Measurements from ENCODE around the gene GAL3ST3.
A peak's percentile ranks its signal among the peaks of the same experiment; 100 is the strongest.

GAL3ST3 gene

GRCh38 chr11:66069715-66070603, 21.0 kb upstream of the GAL3ST3 start, which contains the start of gene PACS1:
PACS1 (plus strand) TSS chr11:66070272; CDS start chr11:66070487, 215 bp downstream.
- peak; percentile 68 for DNase-seq

GRCh38 chr11:66068923-66069714, 20.2 kb upstream of the GAL3ST3 start:
- peak; percentile 46 for DNase-seq

DNA sequence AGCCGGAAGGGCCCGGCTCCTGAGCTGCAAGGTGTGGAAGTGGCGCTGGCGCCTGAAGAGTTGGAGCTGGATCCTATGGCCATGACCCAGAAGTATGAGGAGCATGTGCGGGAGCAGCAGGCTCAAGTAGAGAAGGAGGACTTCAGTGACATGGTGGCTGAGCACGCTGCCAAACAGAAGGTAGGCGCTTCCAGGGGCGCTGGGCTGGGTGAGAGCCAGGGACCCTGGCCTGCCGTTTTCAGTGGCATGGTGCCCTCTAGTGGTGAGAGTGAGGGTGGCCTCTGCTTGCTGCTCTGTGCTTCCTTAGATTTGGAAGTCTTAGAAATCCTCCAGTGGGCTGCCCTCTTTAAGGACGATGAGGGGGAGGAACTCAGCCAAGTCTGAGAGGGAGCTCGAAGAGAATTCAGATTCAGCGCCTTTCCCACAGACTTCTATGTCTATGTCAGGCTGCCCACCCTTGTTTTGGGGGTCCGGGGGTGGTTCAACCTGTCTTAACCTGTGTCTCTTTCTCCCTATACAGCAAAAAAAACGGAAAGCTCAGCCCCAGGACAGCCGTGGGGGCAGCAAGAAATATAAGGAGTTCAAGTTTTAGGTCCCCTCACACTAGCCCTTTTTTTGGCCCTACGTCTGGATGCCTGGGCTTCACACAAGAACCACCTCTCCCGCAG, 19.3 kb upstream of the GAL3ST3 start:
- peak; percentile 75 for DNase-seq

- DNase-seq, result no peak
Measured at GRCh38 chr11:66067640-66068039, 18.7 kb upstream of the GAL3ST3 start.

DNA sequence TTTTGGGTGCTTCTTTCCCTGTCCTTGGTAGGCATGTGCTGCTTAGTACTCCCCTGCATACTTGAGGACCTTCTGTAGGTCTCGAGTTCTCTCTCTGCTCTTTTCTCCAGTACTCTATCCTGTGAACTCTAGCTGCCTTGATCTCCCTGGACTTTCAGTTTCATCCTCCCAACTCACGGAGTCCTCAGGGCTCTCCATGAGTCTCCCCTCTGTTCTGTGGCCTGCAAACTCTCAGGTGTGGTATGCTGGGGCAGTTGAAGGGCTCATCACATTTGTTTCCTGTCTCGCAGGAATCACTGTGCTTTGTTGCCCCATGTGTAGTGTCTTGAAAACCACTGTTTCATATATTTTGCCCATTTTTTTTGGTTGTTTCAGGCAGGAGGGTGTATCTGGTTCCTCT, 17.8 kb upstream of the GAL3ST3 start:
- DNase-seq, result no peak

DNA sequence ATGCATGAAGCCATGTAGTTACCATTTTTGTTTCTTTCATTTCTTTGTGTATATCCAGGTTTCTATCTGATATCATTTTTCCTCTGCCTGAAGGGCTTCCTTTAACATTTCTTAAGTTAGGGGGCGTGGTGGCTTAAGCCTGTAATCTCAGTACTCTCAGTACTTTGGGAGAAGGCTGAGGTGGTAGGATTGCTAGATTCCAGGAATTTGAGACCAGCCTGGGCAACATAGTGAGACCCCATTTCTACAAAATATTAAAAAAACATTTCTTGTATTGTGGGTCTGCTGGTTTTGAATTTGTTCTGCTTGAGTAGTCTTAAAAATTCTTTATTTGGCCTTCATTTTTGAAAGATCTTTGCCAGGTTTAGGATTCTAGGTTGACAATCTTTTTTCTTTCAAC, 15.6 kb upstream of the GAL3ST3 start:
- DNase-seq, result no peak

GRCh38 chr11:66063900-66064299, 14.9 kb upstream of the GAL3ST3 start:
- no peak for DNase-seq

DNA sequence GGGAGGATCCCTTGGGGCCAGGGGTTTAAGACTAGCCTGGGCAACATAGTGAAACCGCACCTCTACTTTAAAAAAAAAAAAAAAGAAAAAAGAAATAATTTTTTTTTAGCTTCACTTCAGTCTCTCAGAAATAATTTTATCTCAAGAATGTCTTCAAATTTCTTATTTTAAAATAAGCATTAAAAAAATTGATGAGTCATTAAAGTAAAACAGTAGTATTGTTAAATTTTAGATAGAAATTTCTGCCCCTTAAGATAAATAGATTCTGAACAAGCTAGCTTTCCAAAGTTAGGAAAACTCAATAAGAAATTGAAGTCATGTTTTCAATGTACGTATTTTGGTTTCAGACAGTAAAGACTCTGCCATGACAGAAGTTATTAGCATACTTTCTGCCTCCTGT, 13.4 kb upstream of the GAL3ST3 start:
- DNase-seq, result no peak

GRCh38 chr11:66061268-66061667, 12.3 kb upstream of the GAL3ST3 start:
- no peak for DNase-seq

DNA sequence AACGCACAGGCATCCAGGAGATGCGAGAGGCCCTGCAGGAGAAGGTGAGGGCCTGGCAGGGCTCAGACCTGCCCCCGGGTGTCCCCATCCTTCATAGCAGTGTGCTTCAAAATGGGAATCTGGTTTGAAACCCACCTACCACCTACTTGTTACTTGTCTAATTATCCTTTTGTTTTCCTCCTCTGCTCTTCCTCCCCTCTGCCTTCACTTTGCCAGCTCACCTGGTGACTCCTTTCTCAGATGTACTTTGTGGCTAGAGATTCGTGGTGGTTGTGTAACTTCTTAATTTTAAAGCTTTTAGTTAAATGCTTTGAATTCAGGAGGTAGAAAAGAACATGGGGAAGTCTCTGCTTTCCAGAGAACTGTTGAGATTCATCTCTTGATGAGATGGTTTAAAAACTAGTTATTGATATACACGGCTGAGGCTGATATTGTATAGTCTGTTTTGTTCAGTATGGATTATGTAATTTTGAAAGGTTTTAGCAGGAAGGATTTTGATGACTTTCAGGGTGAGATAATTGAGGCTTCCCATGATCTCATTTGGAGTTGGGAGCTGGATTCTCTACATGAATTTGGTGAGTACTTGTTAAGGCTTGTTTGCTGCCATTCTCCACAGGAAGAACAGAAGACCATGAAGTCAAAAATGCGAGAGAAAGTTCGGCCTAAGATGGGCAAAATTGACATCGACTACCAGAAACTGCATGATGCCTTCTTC, 11.2 kb upstream of the GAL3ST3 start:
- DNase-seq, result no peak

DNA sequence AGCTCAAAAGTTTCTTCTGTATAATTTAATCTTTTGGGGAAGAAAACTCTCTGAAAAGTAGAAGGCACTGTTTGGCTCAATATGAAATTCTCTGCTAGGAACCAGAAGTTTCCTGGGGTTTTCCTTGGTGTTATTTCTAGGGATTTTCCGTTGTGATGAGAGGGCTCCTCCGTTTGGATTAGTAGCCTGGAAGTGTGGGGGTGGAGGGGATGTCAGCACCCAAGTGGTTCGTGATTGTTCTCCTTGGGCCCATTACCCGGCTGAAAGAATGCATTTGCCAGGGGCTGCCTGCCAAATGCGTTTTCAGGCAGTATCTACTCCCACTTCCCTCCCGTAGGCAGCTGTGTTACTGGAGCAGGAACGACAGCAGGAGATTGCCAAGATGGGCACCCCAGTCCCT, 7.5 kb upstream of the GAL3ST3 start:
- DNase-seq, result no peak

- DNase-seq, result no peak
Measured at GRCh38 chr11:66055021-66055420, 6.1 kb upstream of the GAL3ST3 start.

- DNase-seq, result no peak
Measured at GRCh38 chr11:66052664-66052982, 3.7 kb upstream of the GAL3ST3 start.

DNA sequence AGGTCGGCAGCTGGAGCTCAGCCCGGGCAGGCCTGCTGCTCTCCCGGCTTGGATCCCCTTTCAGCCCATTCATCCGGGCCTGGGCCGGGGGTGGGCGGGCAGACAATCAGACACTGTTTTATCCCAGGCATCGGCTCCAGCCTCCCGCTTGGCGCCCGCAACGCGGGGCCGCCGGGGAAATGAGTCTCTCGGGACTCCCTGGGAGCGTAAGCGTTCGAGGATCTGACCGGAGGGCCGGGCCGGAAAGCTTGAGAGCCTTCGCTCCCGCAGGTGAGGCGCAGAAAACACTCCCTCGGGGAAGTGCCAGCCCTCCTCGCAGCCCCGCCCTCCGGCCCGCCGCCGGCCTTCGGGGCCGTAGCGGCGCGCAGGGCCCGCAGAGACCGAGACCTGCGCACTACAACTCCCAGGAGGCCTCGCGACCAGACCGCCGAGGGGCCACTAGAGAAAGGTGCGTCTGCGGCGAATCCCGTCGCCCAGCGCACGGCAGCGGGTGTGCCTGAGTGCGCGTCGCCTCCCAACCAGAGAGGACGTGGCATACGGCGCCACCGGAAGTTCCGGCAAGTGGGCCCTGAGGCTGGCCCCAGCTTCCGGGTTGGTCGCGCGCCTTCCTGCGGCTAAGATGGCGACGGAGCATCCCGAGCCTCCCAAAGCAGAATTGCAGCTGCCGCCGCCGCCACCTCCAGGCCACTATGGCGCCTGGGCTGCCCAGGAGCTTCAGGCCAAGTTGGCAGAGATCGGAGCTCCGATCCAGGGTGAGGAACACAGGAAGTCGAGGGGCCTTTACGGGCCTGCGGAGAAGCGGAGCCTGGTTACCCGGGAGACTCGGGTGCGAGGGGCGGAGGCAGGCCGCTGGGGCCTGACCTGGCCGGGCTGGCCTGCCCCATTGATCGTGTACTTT, 3.1 kb upstream of the GAL3ST3 start, which contains the start of gene SF3B2:
Gene SF3B2 (plus strand): TSS at position 599 of the 898 bp plus-strand sequence. CDS start 21 bp downstream, at position 620.
- DNase-seq, result peak; percentile 97

GRCh38 chr11:66051371-66051765, 2.4 kb upstream of the GAL3ST3 start:
- no peak for DNase-seq

DNA sequence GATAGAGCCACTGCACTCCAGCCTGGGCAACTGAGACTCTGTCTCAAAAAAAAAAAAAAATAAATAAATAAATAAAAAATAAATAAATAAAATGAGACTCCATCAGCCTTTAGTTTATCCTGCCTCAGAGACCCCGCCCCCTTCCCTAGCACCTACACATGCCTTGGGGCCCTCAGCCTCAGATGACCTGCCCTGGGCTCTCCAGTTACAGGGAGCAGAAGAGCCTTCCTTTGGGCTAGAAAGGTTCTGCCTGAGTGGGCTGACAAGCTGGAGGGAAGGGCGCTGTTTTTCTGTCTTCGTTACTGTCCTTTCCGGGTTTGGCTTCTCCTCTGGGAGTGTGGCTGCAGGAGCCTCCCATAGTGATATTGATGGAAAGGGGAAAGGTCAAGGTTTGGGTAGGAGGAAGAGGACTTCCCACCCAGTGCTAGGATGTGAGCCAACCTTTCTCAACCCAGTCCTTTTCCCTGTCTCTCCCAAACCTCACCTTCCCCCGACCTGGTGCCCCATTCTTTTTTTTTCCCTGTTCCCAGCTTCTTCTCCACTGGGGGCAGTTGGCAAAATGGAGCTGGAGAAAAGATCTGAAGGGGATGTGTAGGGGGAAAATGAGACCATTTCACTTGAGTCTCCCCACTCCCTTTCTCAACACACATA, 1.7 kb upstream of the GAL3ST3 start:
- DNase-seq, result no peak

GRCh38 chr11:66047541-66048365, 1.2 kb downstream of the GAL3ST3 start:
- no peak for DNase-seq

DNA sequence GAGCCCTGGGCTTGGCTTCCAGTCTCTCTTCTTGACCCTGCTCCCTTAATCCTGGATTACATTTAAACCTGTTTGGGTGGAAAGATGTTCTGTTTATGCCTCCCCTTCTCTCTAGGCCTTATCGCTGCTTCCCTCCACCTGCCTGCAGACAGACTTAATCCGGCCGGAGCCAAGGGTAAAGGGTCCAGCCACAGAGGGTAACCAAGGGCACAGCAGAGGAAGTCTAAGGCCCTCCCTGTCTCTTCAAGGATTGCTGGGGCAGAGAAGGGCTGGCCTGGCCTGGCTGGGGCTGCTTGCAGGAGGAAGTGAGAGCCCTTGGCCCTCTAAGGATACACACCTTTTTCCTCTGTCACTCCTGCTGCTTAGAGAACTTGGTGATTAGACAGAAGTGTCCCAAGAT, 2.1 kb downstream of the GAL3ST3 start:
- DNase-seq, result no peak

DNA sequence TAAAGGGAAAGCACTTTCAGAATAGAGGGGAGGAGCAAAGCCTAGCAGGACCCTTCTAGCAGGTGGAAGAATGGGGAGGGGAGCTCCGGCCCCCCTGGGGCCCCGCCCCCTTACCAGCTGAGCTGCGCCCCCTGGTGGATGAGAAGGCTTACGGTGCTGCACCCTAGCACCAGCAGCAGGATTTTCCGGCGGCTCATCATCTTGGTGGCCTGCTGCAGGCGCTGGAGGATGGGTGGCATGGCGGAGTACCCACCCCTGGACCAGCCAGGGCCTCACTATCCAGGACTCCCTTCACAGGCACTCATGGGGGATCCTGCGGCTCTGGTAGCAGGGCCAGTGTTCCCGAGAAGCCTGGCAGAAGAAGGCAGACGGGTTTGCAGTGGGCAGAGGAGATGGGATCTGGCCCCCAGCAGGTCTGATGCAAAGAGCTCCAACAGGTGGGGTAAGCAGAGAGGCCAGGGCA, 3.8 kb downstream of the GAL3ST3 start:
- DNase-seq, result peak; percentile 84

GRCh38 chr11:66044757-66045156, 4.2 kb downstream of the GAL3ST3 start:
- DNase-seq, result no peak

All from activated naive CD4-positive, alpha-beta T cell treated with anti-CD3 and anti-CD28 coated beads, Interleukin-2, amount 50 U/mL, for 16 hours (primary cell).